Astrocyte (in vitro differentiated cells and primary cell): ENCODE measurements around the gene ENOPH1. TPM values are rescaled to one million over a fixed set of nuclear protein-coding genes. Genes with fewer than 3 reads are reported as not detected.
"Not testable (repeated sequence)": the region's sequence is repeated elsewhere in the genome, so short reads cannot be mapped to it uniquely, and the experiment has no call there.

ENCODE experiments used
- DNase-seq: peaks from one replicate; pipeline ENCODE4 v3.0.0-alpha.2; 2010; ENCODE audit warnings: low read depth
- FAIRE-seq: peaks from 2 replicates; lab custom pipeline; 2011; peaks lifted over from hg19 to GRCh38; lab: Jason Lieb, UNC
- H2AFZ ChIP-seq: 2 replicates; pipeline ENCODE4 v1.6.0; 2012; ENCODE audit warnings: low read depth, low read length, inconsistent platforms
- H3K27ac ChIP-seq: 2 replicates; pipeline ENCODE4 v1.5.1; 2011; ENCODE audit warnings: low read depth, low read length, inconsistent platforms
- H3K27me3 ChIP-seq: 2 replicates; pipeline ENCODE4 v1.6.0; 2011; ENCODE audit warnings: low read length, inconsistent platforms; ENCODE audit not compliant: insufficient read depth
- H3K36me3 ChIP-seq: 2 replicates; pipeline ENCODE4 v1.5.1; 2011; ENCODE audit warnings: low read length, inconsistent platforms; ENCODE audit not compliant: insufficient read depth
- H3K4me1 ChIP-seq: 2 replicates; pipeline ENCODE4 v1.5.1; 2011; ENCODE audit warnings: low read length, inconsistent platforms; ENCODE audit not compliant: insufficient read depth
- H3K4me2 ChIP-seq: 2 replicates; pipeline ENCODE4 v1.6.0; 2012; ENCODE audit warnings: low read length, inconsistent platforms
- H3K4me3 ChIP-seq: 2 replicates; pipeline ENCODE4 v1.5.1; 2011; ENCODE audit warnings: low read depth, mild to moderate bottlenecking, low read length, inconsistent platforms; ENCODE audit not compliant: insufficient read depth
- H3K79me2 ChIP-seq: 2 replicates; pipeline ENCODE4 v1.6.0; 2012; ENCODE audit warnings: mild to moderate bottlenecking, low read length, inconsistent platforms; ENCODE audit not compliant: insufficient read depth
- H3K9ac ChIP-seq: 2 replicates; pipeline ENCODE4 v1.6.0; 2012; ENCODE audit warnings: mild to moderate bottlenecking, low read length, inconsistent platforms
- H3K9me3 ChIP-seq: 2 replicates; pipeline ENCODE4 v1.5.1; 2012; ENCODE audit warnings: low read depth, mild to moderate bottlenecking, low read length, inconsistent platforms; ENCODE audit not compliant: insufficient read depth
- H4K20me1 ChIP-seq: 2 replicates; pipeline ENCODE4 v1.6.0; 2012; ENCODE audit warnings: low read length, inconsistent platforms; ENCODE audit not compliant: insufficient read depth
- H3K27ac Mint-ChIP-seq: one replicate; pipeline ENCODE4 v1.8.0; 2021; ENCODE audit warnings: mild to moderate bottlenecking, mixed read lengths; ENCODE audit not compliant: unreplicated experiment
- H3K27me3 Mint-ChIP-seq: one replicate; pipeline ENCODE4 v1.8.0; 2021; ENCODE audit warnings: low read depth, mixed read lengths; ENCODE audit not compliant: unreplicated experiment
- H3K36me3 Mint-ChIP-seq: one replicate; pipeline ENCODE4 v1.8.0; 2021; ENCODE audit warnings: low read depth, mixed read lengths; ENCODE audit not compliant: unreplicated experiment
- H3K4me1 Mint-ChIP-seq: one replicate; pipeline ENCODE4 v1.8.0; 2021; ENCODE audit warnings: low read depth, mixed read lengths; ENCODE audit not compliant: unreplicated experiment
- H3K4me3 Mint-ChIP-seq: one replicate; pipeline ENCODE4 v1.8.0; 2021; ENCODE audit warnings: mild to moderate bottlenecking, moderate library complexity, mixed read lengths; ENCODE audit not compliant: unreplicated experiment
- H3K9me3 Mint-ChIP-seq: one replicate; pipeline ENCODE4 v1.8.0; 2021; ENCODE audit warnings: mild to moderate bottlenecking, mixed read lengths; ENCODE audit not compliant: unreplicated experiment
- EZH2 ChIP-seq: IDR thresholded peaks from 2 replicates; pipeline ENCODE4 v1.6.1; 2012; ENCODE audit warnings: mild to moderate bottlenecking, low read length, inconsistent platforms; ENCODE audit not compliant: insufficient read depth
- total RNA-seq: library from RNA; stranded (reverse); gene quantifications from 2 replicates; pipeline ENCODE4 v1.2.1, GENCODE V29; 2021
- TF ChIP-seq, protein P1 (sequence below): IDR thresholded peaks from 2 replicates; pipeline ENCODE4 v1.5.1; 2011; ENCODE audit warnings: low read depth, mild to moderate bottlenecking, inconsistent platforms, low read length, moderate library complexity; ENCODE audit not compliant: insufficient read depth

Gene ENOPH1
- total RNA-seq, 1 donor from 2014 or later, result 32.6 TPM

DNA sequence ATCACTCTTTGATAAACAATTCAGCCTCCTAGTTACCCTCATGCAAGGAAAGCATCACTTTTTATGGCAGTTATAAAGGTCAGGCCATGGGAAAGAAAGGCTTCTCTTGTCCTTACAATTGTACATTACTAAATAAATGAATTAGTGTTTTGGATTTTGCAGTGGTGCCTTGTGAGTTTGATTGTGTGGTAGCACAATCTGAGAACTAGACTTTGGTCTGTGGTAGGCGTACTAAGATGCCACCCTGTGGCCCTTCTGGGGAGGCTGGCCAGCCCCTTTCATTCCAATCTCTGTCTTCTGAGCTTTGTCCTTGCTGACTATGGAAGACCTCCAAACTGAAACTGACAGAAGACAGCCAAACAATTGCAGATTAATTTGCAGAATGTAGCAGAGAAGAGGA, 42.0 kb upstream of the ENOPH1 start:
- H2AFZ ChIP-seq, result no peak overlapping the region
- H3K4me2 ChIP-seq, result no peak overlapping the region
- no peaks in the 10 kb centered on the region for H3K27me3 ChIP-seq
- no peaks in the 10 kb centered on the region for H3K79me2 ChIP-seq
- no peak overlapping the region for H3K9ac ChIP-seq
- Mint-ChIP-seq H3K36me3 (no peaks in the 10 kb centered on the region), H3K4me3 (no peak overlapping the region), H3K9me3 (peaks cover 6% of the 10 kb centered on the region), H3K27ac (no peak overlapping the region), H3K4me1 (no peaks in the 10 kb centered on the region), H3K27me3 (no peaks in the 10 kb centered on the region)
- no peak overlapping the region for H3K4me3 ChIP-seq
- H4K20me1 ChIP-seq, result no peaks in the 10 kb centered on the region
- FAIRE-seq (no peak), DNase-seq (no peak)
- no peak overlapping the region for H3K27ac ChIP-seq
- H3K4me1 ChIP-seq, result no peaks in the 10 kb centered on the region
- no peaks in the 10 kb centered on the region for H3K9me3 ChIP-seq
- TF ChIP-seq EZH2, result no peak
- TF ChIP-seq, protein P1, sequence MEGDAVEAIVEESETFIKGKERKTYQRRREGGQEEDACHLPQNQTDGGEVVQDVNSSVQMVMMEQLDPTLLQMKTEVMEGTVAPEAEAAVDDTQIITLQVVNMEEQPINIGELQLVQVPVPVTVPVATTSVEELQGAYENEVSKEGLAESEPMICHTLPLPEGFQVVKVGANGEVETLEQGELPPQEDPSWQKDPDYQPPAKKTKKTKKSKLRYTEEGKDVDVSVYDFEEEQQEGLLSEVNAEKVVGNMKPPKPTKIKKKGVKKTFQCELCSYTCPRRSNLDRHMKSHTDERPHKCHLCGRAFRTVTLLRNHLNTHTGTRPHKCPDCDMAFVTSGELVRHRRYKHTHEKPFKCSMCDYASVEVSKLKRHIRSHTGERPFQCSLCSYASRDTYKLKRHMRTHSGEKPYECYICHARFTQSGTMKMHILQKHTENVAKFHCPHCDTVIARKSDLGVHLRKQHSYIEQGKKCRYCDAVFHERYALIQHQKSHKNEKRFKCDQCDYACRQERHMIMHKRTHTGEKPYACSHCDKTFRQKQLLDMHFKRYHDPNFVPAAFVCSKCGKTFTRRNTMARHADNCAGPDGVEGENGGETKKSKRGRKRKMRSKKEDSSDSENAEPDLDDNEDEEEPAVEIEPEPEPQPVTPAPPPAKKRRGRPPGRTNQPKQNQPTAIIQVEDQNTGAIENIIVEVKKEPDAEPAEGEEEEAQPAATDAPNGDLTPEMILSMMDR, result no peak
- no peaks in the 10 kb centered on the region for H3K36me3 ChIP-seq

- not testable (repeated sequence) for H3K9ac ChIP-seq, FAIRE-seq, H3K9me3 ChIP-seq, DNase-seq, H2AFZ ChIP-seq, H3K4me2 ChIP-seq, H3K27me3 ChIP-seq, H3K9me3 Mint-ChIP-seq, H3K36me3 Mint-ChIP-seq, H3K79me2 ChIP-seq, H3K27ac Mint-ChIP-seq, H3K4me1 Mint-ChIP-seq, H3K27ac ChIP-seq, H4K20me1 ChIP-seq, H3K27me3 Mint-ChIP-seq, H3K4me3 ChIP-seq, H3K4me1 ChIP-seq, H3K4me3 Mint-ChIP-seq, H3K36me3 ChIP-seq
Observed at GRCh38 chr4:82390061-82390460, 40.3 kb upstream of the ENOPH1 start.

GRCh38 chr4:82394896-82395295, 35.5 kb upstream of the ENOPH1 start:
- H3K9ac ChIP-seq, result no peak overlapping the region
- H3K4me3 ChIP-seq, result no peak overlapping the region
- H3K36me3 Mint-ChIP-seq, result no peaks in the 10 kb centered on the region
- H4K20me1 ChIP-seq, result no peaks in the 10 kb centered on the region
- no peak overlapping the region for H3K4me2 ChIP-seq
- DNase-seq (no peak), FAIRE-seq (no peak)
- H3K36me3 ChIP-seq, result no peaks in the 10 kb centered on the region
- H3K9me3 ChIP-seq, result no peaks in the 10 kb centered on the region
- no peaks in the 10 kb centered on the region for H3K9me3 Mint-ChIP-seq
- no peaks in the 10 kb centered on the region for H3K4me1 Mint-ChIP-seq
- H3K27ac Mint-ChIP-seq, result no peak overlapping the region
- H3K79me2 ChIP-seq, result no peaks in the 10 kb centered on the region
- no peak overlapping the region for H3K27ac ChIP-seq
- TF ChIP-seq, protein P1, result no peak
- no peak for TF ChIP-seq EZH2
- no peak overlapping the region for H3K4me3 Mint-ChIP-seq
- no peaks in the 10 kb centered on the region for H3K4me1 ChIP-seq
- H2AFZ ChIP-seq, result no peak overlapping the region
- H3K27me3 ChIP-seq, result no peaks in the 10 kb centered on the region
- H3K27me3 Mint-ChIP-seq, result no peaks in the 10 kb centered on the region
